GM18907 (cell line): ENCODE results near the gene TRAPPC11.

Experiments
- ATAC-seq: cut with Tn5 transposase; IDR thresholded peaks from one replicate; pipeline ENCODE4 v1.9.1; 2021; ENCODE audit warnings: mild to moderate bottlenecking, moderate library complexity; ENCODE audit not compliant: unreplicated experiment

Gene TRAPPC11

GRCh38 chr4:183636923-183637322 is 22.2 kb upstream of the TRAPPC11 start:
- no peak for ATAC-seq

- no peak for ATAC-seq
Measured at GRCh38 chr4:183637461-183637860, 21.6 kb upstream of the TRAPPC11 start.

GRCh38 chr4:183638436-183638835 is 20.7 kb upstream of the TRAPPC11 start:
- ATAC-seq, result no peak

GRCh38 chr4:183639291-183639690 is 19.8 kb upstream of the TRAPPC11 start:
- no peak for ATAC-seq

- no peak for ATAC-seq
Measured at GRCh38 chr4:183645326-183645725, 13.8 kb upstream of the TRAPPC11 start.

- ATAC-seq, result no peak
Measured at GRCh38 chr4:183657564-183657963, 1.5 kb upstream of the TRAPPC11 start.

GRCh38 chr4:183658362-183659028 is 598 bp upstream of the TRAPPC11 start:
- ATAC-seq, result peak; percentile 45

- no peak for ATAC-seq
Measured at GRCh38 chr4:183659872-183660242, 764 bp downstream of the TRAPPC11 start.

GRCh38 chr4:183666088-183666487 is 7.0 kb downstream of the TRAPPC11 start:
- no peak for ATAC-seq

GRCh38 chr4:183670251-183670650 is 11.2 kb downstream of the TRAPPC11 start:
- no peak for ATAC-seq

GRCh38 chr4:183670960-183671555 is 12.0 kb downstream of the TRAPPC11 start:
- no peak for ATAC-seq

- no peak for ATAC-seq
Measured at GRCh38 chr4:183674153-183674552, 15.1 kb downstream of the TRAPPC11 start.

GRCh38 chr4:183675625-183676024 is 16.5 kb downstream of the TRAPPC11 start:
- no peak for ATAC-seq

GRCh38 chr4:183681119-183681518 is 22.0 kb downstream of the TRAPPC11 start:
- no peak for ATAC-seq

- ATAC-seq, result no peak
Measured at GRCh38 chr4:183686461-183686860, 27.4 kb downstream of the TRAPPC11 start.

- ATAC-seq, result no peak
Measured at GRCh38 chr4:183688216-183688615, 29.1 kb downstream of the TRAPPC11 start.

- ATAC-seq, result no peak
Measured at GRCh38 chr4:183691006-183691405, 31.9 kb downstream of the TRAPPC11 start.

GRCh38 chr4:183691897-183692296 is 32.8 kb downstream of the TRAPPC11 start:
- ATAC-seq, result no peak

GRCh38 chr4:183698909-183699308 is 39.8 kb downstream of the TRAPPC11 start:
- no peak for ATAC-seq

GRCh38 chr4:183700407-183700806 is 41.3 kb downstream of the TRAPPC11 start:
- ATAC-seq, result no peak

GRCh38 chr4:183702492-183702891 is 43.4 kb downstream of the TRAPPC11 start:
- ATAC-seq, result no peak

- no peak for ATAC-seq
Measured at GRCh38 chr4:183714626-183715025, 55.5 kb downstream of the TRAPPC11 start.

- ATAC-seq, result no peak
Measured at GRCh38 chr4:183716302-183716701, 57.2 kb downstream of the TRAPPC11 start.
